ENCODE measurements around the gene RNF213. TPM values are rescaled to one million over a fixed set of nuclear protein-coding genes. Genes with fewer than 3 reads are reported as not detected.

The RNF213 gene
- total RNA-seq, 2 donors from 2014 or later = 98.8 to 136 TPM

- Histone ChIP-seq H3K36me3 (ENCODE audit: control insufficient read depth, insufficient read depth, low read length) (peaks cover 30% of the 10 kb centered on the region), H3K4me3 (ENCODE audit: low read length) (no peak overlapping the region), H3K9me3 (ENCODE audit: control insufficient read depth, low read length) (no peaks in the 10 kb centered on the region), H3K9ac (ENCODE audit: extremely low read depth, low read length, poor library complexity, severe bottlenecking) (no peak overlapping the region), H3K27me3 (ENCODE audit: control insufficient read depth, insufficient read depth, low read length, poor library complexity, severe bottlenecking) (no peaks in the 10 kb centered on the region), H3K27ac (ENCODE audit: low read depth, low read length) (peak overlapping the region; percentile 96), H3K4me1 (ENCODE audit: control insufficient read depth, insufficient read depth, low read length) (peaks cover 10% of the 10 kb centered on the region)
- peaks cover 7% of the 10 kb centered on the region for H3K4me1 Mint-ChIP-seq
- no peak for TF ChIP-seq CTCF (conservative IDR thresholded peaks at IDR 0.05)
- no peak overlapping the region for H3K4me3 Mint-ChIP-seq
- peaks cover 33% of the 10 kb centered on the region for H3K36me3 Mint-ChIP-seq (ENCODE audit: low read depth)
- WGBS, 2 experiments (ENCODE audit: insufficient coverage in 1 of 2, insufficient read length in 1 of 2) = 48% methylated on average over 4 of the region's 4 CpGs; no CpG with 5 or more reads in 1 of the 2 experiments
- H3K27me3 Mint-ChIP-seq (ENCODE audit: insufficient read depth) = no peaks in the 10 kb centered on the region
- H3K9me3 Mint-ChIP-seq = peaks cover 4% of the 10 kb centered on the region
- peak; percentile 98 for DNase-seq
- H3K27ac Mint-ChIP-seq = peak overlapping the region; percentile 86
Measured at GRCh38 chr17:80270836-80271235, 10.2 kb downstream of the RNF213 start.

GRCh38 chr17:80272366-80272765 is 11.7 kb downstream of the RNF213 start:
- H3K4me1 ChIP-seq (ENCODE audit: control insufficient read depth, insufficient read depth, low read length) = peaks cover 10% of the 10 kb centered on the region
- H3K27me3 ChIP-seq (ENCODE audit: control insufficient read depth, insufficient read depth, low read length, poor library complexity, severe bottlenecking) = no peaks in the 10 kb centered on the region
- peaks cover 32% of the 10 kb centered on the region for H3K36me3 Mint-ChIP-seq (ENCODE audit: low read depth)
- no peak overlapping the region for H3K27ac Mint-ChIP-seq
- TF ChIP-seq CTCF (conservative IDR thresholded peaks at IDR 0.05) = no peak
- H3K9me3 ChIP-seq (ENCODE audit: control insufficient read depth, low read length) = no peaks in the 10 kb centered on the region
- WGBS, 2 experiments (ENCODE audit: insufficient coverage in 1 of 2, insufficient read length in 1 of 2) = 83 to 93% methylated on average over 7 to 10 of the region's 10 CpGs
- no peak overlapping the region for H3K4me3 Mint-ChIP-seq
- no peak overlapping the region for H3K4me3 ChIP-seq (ENCODE audit: low read length)
- DNase-seq = no peak
- no peak overlapping the region for H3K27ac ChIP-seq (ENCODE audit: low read depth, low read length)
- H3K4me1 Mint-ChIP-seq = peaks cover 7% of the 10 kb centered on the region
- no peak overlapping the region for H3K9ac ChIP-seq (ENCODE audit: extremely low read depth, low read length, poor library complexity, severe bottlenecking)
- no peaks in the 10 kb centered on the region for H3K27me3 Mint-ChIP-seq (ENCODE audit: insufficient read depth)
- H3K9me3 Mint-ChIP-seq = peaks cover 4% of the 10 kb centered on the region
- H3K36me3 ChIP-seq (ENCODE audit: control insufficient read depth, insufficient read depth, low read length) = peaks cover 19% of the 10 kb centered on the region

GRCh38 chr17:80274331-80274730 is 13.7 kb downstream of the RNF213 start:
- Mint-ChIP-seq H3K27ac (no peak overlapping the region), H3K4me3 (no peak overlapping the region), H3K9me3 (peaks cover 4% of the 10 kb centered on the region), H3K4me1 (peaks cover 7% of the 10 kb centered on the region), H3K27me3 (ENCODE audit: insufficient read depth) (no peaks in the 10 kb centered on the region), H3K36me3 (ENCODE audit: low read depth) (peaks cover 32% of the 10 kb centered on the region)
- H3K9me3 ChIP-seq (ENCODE audit: control insufficient read depth, low read length) = no peaks in the 10 kb centered on the region
- H3K27ac ChIP-seq (ENCODE audit: low read depth, low read length) = peak overlapping the region; percentile 63
- H3K9ac ChIP-seq (ENCODE audit: extremely low read depth, low read length, poor library complexity, severe bottlenecking) = no peak overlapping the region
- no peak for TF ChIP-seq CTCF (conservative IDR thresholded peaks at IDR 0.05)
- DNase-seq = no peak
- H3K4me3 ChIP-seq (ENCODE audit: low read length) = no peak overlapping the region
- no peaks in the 10 kb centered on the region for H3K27me3 ChIP-seq (ENCODE audit: control insufficient read depth, insufficient read depth, low read length, poor library complexity, severe bottlenecking)
- peaks cover 5% of the 10 kb centered on the region for H3K36me3 ChIP-seq (ENCODE audit: control insufficient read depth, insufficient read depth, low read length)
- 94 to 95% methylated on average over 5 to 8 of the region's 9 CpGs for WGBS, 2 experiments (ENCODE audit: insufficient coverage in 1 of 2, insufficient read length in 1 of 2)
- H3K4me1 ChIP-seq (ENCODE audit: control insufficient read depth, insufficient read depth, low read length) = peaks cover 10% of the 10 kb centered on the region
